Esophagus muscularis mucosa (tissue), 4 donors: ENCODE measurements around the gene PRODH2. TPM values are rescaled to one million over a fixed set of nuclear protein-coding genes. Genes with fewer than 3 reads are reported as not detected.

Experiments used
- DNase-seq: peaks from one replicate; pipeline ENCODE4 v3.0.0-alpha.2; 2017; ENCODE audit errors: extremely low spot score
- H3K27ac ChIP-seq, 4 donors: fragments of 200-600 bp; sonication (generic); replicated peaks in 1 of 4; 1 replicate in 3 of 4; 2 replicates in 1 of 4; pipeline ENCODE4 v1.5.1; 2016 to 2019; ENCODE audit warnings: mild to moderate bottlenecking in 1 of 4
- H3K27me3 ChIP-seq, 4 donors: fragments of 200-600 bp; sonication (generic); one replicate each; pipeline versions ENCODE4 v1.5.1 to v1.6.0; 2016 to 2019
- H3K36me3 ChIP-seq, 4 donors: fragments of 200-600 bp; sonication (generic); one replicate each; pipeline ENCODE4 v1.5.1; 2016 to 2019
- H3K4me1 ChIP-seq, 4 donors: fragments of 200-600 bp; sonication (generic); one replicate each; pipeline ENCODE4 v1.5.1; 2016 to 2019
- H3K4me3 ChIP-seq, 4 donors: fragments of 200-600 bp; sonication (generic); 1 replicate in 2 of 4; 2 replicates in 2 of 4; pipeline ENCODE4 v1.5.1; 2016 to 2019; ENCODE audit warnings: mild to moderate bottlenecking in 4 of 4, moderate library complexity in 1 of 4
- H3K9me3 ChIP-seq, 4 donors: fragments of 200-600 bp; sonication (generic); 1 replicate in 3 of 4; 2 replicates in 1 of 4; pipeline ENCODE4 v1.5.1; 2016 to 2019
- EP300 ChIP-seq: sonication (generic); formaldehyde crosslinking; IDR thresholded peaks from one replicate; pipeline ENCODE4 v1.6.1; 2017; ENCODE audit warnings: antibody characterized with exemption
- POLR2A ChIP-seq: fragments of 450-650 bp; IDR thresholded peaks from one replicate; pipeline ENCODE4 v1.6.1; 2017; ENCODE audit warnings: antibody characterized with exemption, moderate library complexity, mild to moderate bottlenecking, low read depth
- POLR2AphosphoS5 ChIP-seq, 2 donors: sonication (generic); formaldehyde crosslinking; IDR thresholded peaks; one replicate each; pipeline ENCODE4 v1.6.1; 2017; ENCODE audit warnings: antibody characterized with exemption in 2 of 2
- WGBS: methylation state at CpG from one replicate; pipeline ENCODE4 v1.1.5; 2018; 5-methylcytosine and 5-hydroxymethylcytosine counted together
- intact Hi-C: fragments of 100-400 bp; cut with DNase I; formaldehyde crosslinking; loops from one replicate; pipeline ENCODE4 v1.15.1; 2023
- total RNA-seq, 4 donors: library from RNA; depleted of rRNA; stranded (reverse); fragments of >200 nt; gene quantifications; one replicate each; pipeline versions ENCODE4 v1.1.0 to v1.2.1, GENCODE V29; 2016
- TF ChIP-seq, protein P1 (sequence below), 3 experiments: fragments of 200-600 bp in 2 of 3; fragments of 450-650 bp in 1 of 3; sonication (generic) in 2 of 3; IDR thresholded peaks; one replicate each; pipeline ENCODE4 v1.5.1; 2017 to 2019; ENCODE audit warnings: antibody characterized with exemption in 3 of 3, mild to moderate bottlenecking in 2 of 3, moderate library complexity in 1 of 3

The PRODH2 gene
- total RNA-seq, 4 donors from 2014 or later: not detected

DNA sequence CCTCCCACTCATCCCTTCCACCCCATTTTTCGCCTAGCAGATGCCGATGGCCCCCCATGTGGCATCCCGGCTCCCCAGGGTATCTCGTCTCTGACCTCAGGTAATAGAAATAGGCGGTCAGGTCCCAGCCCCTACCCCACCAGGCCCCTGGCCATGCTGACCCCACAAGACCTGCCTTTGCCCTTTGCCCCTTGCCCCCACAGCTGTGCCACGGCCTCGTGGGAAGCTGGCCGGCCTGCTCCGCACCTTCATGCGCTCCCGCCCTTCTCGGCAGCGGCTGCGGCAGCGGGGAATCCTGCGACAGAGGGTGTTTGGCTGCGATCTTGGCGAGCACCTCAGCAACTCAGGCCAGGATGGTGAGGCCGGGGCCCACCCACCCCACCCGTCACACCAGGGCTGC lies 31.9 kb downstream of the PRODH2 start:
- 95% methylated on average over 19 of the region's 20 CpGs for WGBS
- Histone ChIP-seq H3K4me3 (no peak overlapping the region), H3K27ac (no peak overlapping the region), H3K36me3 (peaks cover 6 to 76% (median 47%) of the 10 kb centered on the region in 4 donors), H3K4me1 (peaks cover 7 to 17% (median 11%) of the 10 kb centered on the region in 4 donors), H3K9me3 (no peaks in the 10 kb centered on the region), H3K27me3 (no peaks in the 10 kb centered on the region)
- intact Hi-C loops: loop anchor here (10.0 kb wide), 1 partner anchor 74 kb away; the partner anchor contains the start of genes KIRREL2 and NPHS1
- DNase-seq: no peak
- TF ChIP-seq POLR2AphosphoS5 (IDR thresholded peaks at IDR 0.05) (no peak), EP300 (no peak), POLR2A (no peak)
- TF ChIP-seq, protein P1, sequence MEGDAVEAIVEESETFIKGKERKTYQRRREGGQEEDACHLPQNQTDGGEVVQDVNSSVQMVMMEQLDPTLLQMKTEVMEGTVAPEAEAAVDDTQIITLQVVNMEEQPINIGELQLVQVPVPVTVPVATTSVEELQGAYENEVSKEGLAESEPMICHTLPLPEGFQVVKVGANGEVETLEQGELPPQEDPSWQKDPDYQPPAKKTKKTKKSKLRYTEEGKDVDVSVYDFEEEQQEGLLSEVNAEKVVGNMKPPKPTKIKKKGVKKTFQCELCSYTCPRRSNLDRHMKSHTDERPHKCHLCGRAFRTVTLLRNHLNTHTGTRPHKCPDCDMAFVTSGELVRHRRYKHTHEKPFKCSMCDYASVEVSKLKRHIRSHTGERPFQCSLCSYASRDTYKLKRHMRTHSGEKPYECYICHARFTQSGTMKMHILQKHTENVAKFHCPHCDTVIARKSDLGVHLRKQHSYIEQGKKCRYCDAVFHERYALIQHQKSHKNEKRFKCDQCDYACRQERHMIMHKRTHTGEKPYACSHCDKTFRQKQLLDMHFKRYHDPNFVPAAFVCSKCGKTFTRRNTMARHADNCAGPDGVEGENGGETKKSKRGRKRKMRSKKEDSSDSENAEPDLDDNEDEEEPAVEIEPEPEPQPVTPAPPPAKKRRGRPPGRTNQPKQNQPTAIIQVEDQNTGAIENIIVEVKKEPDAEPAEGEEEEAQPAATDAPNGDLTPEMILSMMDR (IDR thresholded peaks at IDR 0.05): no peak

DNA sequence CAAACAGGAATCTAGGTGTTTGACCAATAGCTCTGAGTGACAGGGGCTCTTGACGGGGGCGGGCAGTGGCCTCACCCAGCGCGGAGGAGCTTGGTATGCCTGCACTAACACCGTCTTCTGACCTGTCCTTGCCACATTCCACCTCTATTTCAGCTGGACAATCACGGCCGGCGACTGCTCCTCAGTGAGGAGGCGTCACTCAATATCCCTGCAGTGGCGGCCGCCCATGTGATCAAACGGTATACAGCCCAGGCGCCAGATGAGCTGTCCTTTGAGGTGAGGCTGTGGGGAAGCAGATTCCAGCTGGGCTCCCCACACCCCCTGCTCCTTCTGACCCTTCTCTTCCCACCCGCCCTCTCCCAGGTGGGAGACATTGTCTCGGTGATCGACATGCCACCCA lies 32.6 kb downstream of the PRODH2 start:
- H3K27me3 ChIP-seq: no peaks in the 10 kb centered on the region
- intact Hi-C loops: loop anchor here (10.0 kb wide), 1 partner anchor 75 kb away; the partner anchor contains the start of genes KIRREL2 and NPHS1
- no peak overlapping the region for H3K27ac ChIP-seq

DNA sequence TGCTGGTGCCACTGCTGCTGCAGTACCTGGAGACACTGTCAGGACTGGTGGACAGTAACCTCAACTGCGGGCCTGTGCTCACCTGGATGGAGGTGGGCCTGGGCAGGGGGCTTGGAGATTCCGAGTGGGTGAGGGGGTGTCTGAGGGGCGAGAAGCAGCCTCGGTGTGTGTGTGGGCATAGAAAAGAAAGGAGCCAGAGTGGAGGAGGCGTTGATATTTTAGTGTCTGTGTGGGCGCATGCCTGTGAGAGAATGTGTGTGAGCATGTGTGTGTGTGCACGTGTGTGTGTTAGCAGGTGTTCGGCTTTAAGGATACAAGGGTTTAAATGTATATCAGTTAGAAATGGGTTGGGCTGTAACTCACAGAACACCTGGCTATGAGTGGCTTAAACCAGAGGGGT lies 33.6 kb downstream of the PRODH2 start:
- peaks cover 6 to 59% (median 39%) of the 10 kb centered on the region in 4 donors for H3K36me3 ChIP-seq
- H3K27me3 ChIP-seq: no peaks in the 10 kb centered on the region
- H3K27ac ChIP-seq: no peak overlapping the region
- no peak for TF ChIP-seq EP300
- TF ChIP-seq, protein P1 (IDR thresholded peaks at IDR 0.05): no peak
- no peak for TF ChIP-seq POLR2A
- TF ChIP-seq POLR2AphosphoS5 (IDR thresholded peaks at IDR 0.05): no peak
- WGBS: 88% methylated on average over 8 of the region's 8 CpGs
- intact Hi-C loops: loop anchor here (10.0 kb wide), 1 partner anchor 106 kb away; no protein-coding TSS in a partner anchor
- no peaks in the 10 kb centered on the region for H3K9me3 ChIP-seq
- peaks cover 14 to 28% (median 20%) of the 10 kb centered on the region in 4 donors for H3K4me1 ChIP-seq
- no peak overlapping the region for H3K4me3 ChIP-seq
- no peak for DNase-seq

More for the DNA sequence above, 32.6 kb downstream of the PRODH2 start:
- Histone ChIP-seq H3K36me3 (peaks cover 6 to 70% (median 44%) of the 10 kb centered on the region in 4 donors), H3K4me3 (no peak overlapping the region), H3K4me1 (peaks cover 8 to 20% (median 13%) of the 10 kb centered on the region in 4 donors), H3K9me3 (no peaks in the 10 kb centered on the region)
- TF ChIP-seq POLR2AphosphoS5 (IDR thresholded peaks at IDR 0.05) (no peak), EP300 (no peak), POLR2A (no peak)
- TF ChIP-seq, protein P1 (IDR thresholded peaks at IDR 0.05): no peak
- DNase-seq: no peak
- 96% methylated on average over 5 of the region's 16 CpGs for WGBS

DNA sequence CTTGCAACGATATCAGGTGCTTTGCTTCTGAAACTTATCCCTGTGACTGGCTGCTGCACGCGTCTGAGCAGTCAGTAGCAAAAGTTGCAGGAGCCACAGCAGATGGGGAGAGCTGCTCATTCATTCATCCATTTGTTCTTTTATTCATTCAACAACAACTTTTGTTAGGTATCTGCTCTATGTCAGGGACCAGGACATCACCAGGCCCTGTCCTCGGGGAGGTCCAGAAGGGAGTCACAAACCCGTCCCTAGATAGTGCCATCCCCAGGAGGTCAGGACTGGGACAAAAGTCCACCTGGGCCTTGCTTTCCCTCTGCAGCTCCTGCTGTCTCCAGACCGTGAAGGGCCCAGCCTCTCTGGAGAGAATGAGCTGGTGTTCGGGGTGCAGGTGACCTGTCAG lies 34.7 kb downstream of the PRODH2 start:
- intact Hi-C loops: loop anchor here (10.0 kb wide), 1 partner anchor 107 kb away; no protein-coding TSS in a partner anchor
- Histone ChIP-seq H3K4me1 (peaks cover 14 to 28% (median 20%) of the 10 kb centered on the region in 4 donors), H3K27me3 (no peaks in the 10 kb centered on the region), H3K27ac (no peak overlapping the region), H3K4me3 (no peak overlapping the region), H3K36me3 (peaks cover 6 to 50% (median 38%) of the 10 kb centered on the region in 4 donors), H3K9me3 (no peaks in the 10 kb centered on the region)
- 88% methylated on average over 7 of the region's 7 CpGs for WGBS
- no peak for DNase-seq
- TF ChIP-seq, protein P1 (IDR thresholded peaks at IDR 0.05): no peak
- TF ChIP-seq EP300: no peak
- no peak for TF ChIP-seq POLR2AphosphoS5 (IDR thresholded peaks at IDR 0.05)
- no peak for TF ChIP-seq POLR2A
